WERI-Rb-1 (cell line): ENCODE measurements around the gene MNX1.

Experiments used
- DNase-seq: peaks from one replicate; pipeline ENCODE4 v3.0.0-alpha.2; 2020
- H3K27ac ChIP-seq: fragments of 250-450 bp; sonication (Bioruptor Pico); 2 replicates; pipeline ENCODE4 v1.5.1; 2020; ENCODE audit warnings: mild to moderate bottlenecking, moderate library complexity
- H3K27me3 ChIP-seq: fragments of 250-450 bp; sonication (Bioruptor Pico); 2 replicates; pipeline ENCODE4 v1.5.1; 2021; ENCODE audit warnings: mild to moderate bottlenecking, low read depth, moderate library complexity; ENCODE audit not compliant: insufficient read depth, severe bottlenecking
- H3K36me3 ChIP-seq: fragments of 250-450 bp; sonication (Bioruptor Pico); 2 replicates; pipeline ENCODE4 v1.5.1; 2020; ENCODE audit warnings: mild to moderate bottlenecking, moderate library complexity
- H3K4me3 ChIP-seq: 2 replicates; pipeline ENCODE4 v1.5.1; 2011; ENCODE audit warnings: low read depth, mild to moderate bottlenecking, control low read depth, low read length
- H3K9me3 ChIP-seq: fragments of 250-450 bp; sonication (Bioruptor Pico); 2 replicates; pipeline ENCODE4 v1.5.1; 2021; ENCODE audit warnings: mild to moderate bottlenecking, moderate library complexity; ENCODE audit not compliant: severe bottlenecking
- CTCF ChIP-seq: IDR thresholded peaks from 2 replicates; pipeline ENCODE4 v1.5.1; 2011; ENCODE audit warnings: low read depth, mild to moderate bottlenecking, control low read depth, inconsistent platforms, low read length

MNX1 gene

DNA sequence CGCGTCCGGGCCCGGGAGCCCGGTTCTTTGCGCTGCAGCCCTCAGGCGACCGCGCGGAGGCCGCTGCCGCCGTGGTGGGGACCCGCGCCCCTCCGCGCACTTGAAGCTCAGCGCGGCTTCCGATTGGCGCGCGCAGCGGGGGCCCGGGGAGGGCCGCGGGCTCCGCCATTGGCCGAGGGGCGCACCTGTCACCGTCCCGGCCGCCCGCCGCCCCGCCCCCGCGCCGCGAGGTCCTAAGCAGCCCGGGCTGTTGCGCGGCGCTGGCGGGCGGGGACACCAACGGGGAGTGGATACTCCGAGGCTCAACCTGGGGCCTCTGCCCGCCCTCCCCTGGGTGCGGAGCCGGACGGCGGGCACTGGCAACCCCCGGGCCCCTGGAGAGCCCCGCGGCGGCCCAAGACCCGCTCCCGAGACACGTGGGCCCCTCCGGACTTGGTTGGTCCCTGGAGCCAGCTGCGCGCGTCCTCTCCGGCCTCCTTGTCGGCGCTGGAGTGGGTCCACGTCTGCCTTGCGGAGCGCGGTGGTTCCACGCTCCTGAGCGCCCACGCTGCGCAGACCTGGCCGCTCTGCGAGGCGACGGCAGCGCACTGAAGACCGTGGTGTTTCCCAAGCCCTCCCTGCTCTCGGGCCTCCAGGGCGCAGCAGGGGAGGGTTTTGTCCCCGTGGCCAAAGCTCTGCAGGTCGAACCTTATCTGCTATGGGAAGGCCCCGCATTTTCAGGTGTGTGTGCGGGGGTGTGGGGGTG, at the start of gene MNX1:
MNX1 (minus strand) TSS at position 76 of the 745 bp plus-strand sequence. CDS start 313 bp downstream, outside the sequence.
- peak within 1 kb of the TSS; percentile 92 for H3K27ac ChIP-seq
- peak; percentile 93 for DNase-seq

GRCh38 chr7:157059534-157059933, 49.1 kb upstream of the MNX1 start:
- no peak for TF ChIP-seq CTCF
- peaks cover 2% of the 10 kb centered on the region for H3K9me3 ChIP-seq
- no peak overlapping the region for H3K27ac ChIP-seq
- no peak overlapping the region for H3K4me3 ChIP-seq
- no peak for DNase-seq
- H3K27me3 ChIP-seq = no peaks in the 10 kb centered on the region
- H3K36me3 ChIP-seq = no peaks in the 10 kb centered on the region

More for the DNA sequence above, at the start of gene MNX1:
- Histone ChIP-seq H3K27me3 (no peaks in the 10 kb centered on the region), H3K9me3 (no peaks in the 10 kb centered on the region), H3K36me3 (peaks cover 13% of the 10 kb centered on the region; the same call in 1 of the 2 replicates), H3K4me3 (peak within 1 kb of the TSS; percentile 83)
- no peak for TF ChIP-seq CTCF

DNA sequence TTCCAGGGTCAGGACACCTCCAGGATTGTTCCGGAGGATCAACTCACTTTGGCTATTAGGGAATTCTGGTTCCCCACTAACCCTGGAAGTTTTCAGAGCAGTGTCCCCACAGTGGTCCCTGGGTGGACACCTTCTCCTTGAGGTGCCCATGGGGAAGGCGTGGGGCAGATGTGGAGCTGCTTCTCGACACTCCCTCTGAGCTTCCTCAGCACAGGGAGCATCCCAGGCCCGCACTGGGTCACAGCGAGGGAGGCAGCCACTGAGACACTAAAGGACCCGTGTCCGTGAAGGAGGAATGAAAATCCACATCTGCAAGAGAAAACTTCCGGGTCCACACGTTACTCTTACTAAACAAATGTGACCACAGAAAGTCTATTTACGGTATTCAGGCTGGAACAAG, 48.2 kb upstream of the MNX1 start:
- Histone ChIP-seq H3K36me3 (no peaks in the 10 kb centered on the region), H3K27ac (no peak overlapping the region), H3K4me3 (no peak overlapping the region), H3K27me3 (no peaks in the 10 kb centered on the region), H3K9me3 (peaks cover 2% of the 10 kb centered on the region)
- no peak for DNase-seq
- no peak for TF ChIP-seq CTCF

DNA sequence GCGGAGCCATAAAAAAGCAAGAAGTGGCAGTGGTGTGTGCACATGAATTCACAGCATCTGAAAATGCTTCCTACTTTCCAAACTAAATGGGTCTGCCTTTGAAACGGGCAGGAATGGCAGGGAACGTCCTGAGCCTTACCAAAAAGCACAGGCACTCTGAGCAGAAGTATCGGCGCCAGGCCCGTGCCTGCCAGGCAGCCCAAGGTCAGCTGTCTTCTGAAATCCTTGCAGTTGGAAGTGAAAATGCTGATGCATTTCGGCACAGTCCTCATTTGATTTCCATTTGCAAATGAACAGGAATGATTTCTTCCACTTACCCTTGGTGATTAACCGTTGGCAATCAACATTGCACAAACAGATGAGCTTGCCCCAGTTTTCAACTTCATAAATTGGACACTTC, 47.6 kb upstream of the MNX1 start:
- TF ChIP-seq CTCF = no peak
- H3K27ac ChIP-seq = no peak overlapping the region
- no peaks in the 10 kb centered on the region for H3K27me3 ChIP-seq
- H3K36me3 ChIP-seq = no peaks in the 10 kb centered on the region
- no peaks in the 10 kb centered on the region for H3K9me3 ChIP-seq
- no peak overlapping the region for H3K4me3 ChIP-seq
- DNase-seq = no peak

DNA sequence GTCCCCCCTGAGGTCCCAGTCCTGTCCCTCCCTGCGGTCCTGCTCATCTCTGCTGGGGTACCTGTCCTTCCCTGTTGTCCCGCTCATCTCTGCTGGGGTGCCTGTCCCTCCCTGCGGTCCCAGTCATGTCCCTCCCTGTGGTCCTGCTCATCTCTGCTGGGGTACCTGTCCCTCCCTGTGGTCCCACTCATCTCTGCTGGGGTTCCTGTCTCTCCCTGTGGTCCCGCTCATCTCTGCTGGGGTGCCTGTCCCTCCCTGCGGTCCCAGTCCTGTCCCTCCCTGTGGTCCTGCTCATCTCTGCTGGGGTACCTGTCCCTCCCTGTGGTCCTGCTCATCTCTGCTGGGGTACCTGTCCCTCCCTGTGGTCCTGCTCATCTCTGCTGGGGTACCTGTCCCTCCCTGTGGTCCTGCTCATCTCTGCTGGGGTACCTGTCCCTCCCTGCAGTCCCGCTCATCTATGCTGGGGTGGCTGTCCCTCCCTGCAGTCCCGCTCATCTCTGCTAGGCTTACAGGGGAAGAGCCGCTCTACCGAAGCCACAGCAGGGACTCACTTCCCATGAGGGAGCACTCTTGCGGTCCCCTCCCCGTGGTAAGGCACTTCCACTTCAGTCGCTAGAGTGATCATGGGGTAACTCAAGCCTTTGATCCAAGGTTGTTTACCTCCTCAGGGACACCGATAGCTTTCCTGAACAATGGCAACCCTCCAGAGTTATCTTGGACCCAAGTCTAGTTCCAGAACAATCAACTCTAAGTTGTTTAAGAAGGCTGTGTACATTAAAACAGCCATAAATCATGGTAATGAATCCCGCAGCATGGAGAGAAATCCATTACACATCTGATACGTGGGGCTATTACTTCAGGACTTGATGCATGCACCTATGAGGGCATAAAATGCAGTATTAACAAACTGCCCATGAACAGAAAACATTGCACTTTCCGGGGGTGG, 46.8 kb upstream of the MNX1 start:
- Histone ChIP-seq H3K36me3 (no peaks in the 10 kb centered on the region), H3K9me3 (no peaks in the 10 kb centered on the region), H3K27me3 (no peaks in the 10 kb centered on the region), H3K27ac (no peak overlapping the region), H3K4me3 (no peak overlapping the region)
- DNase-seq = no peak
- TF ChIP-seq CTCF = no peak
